A549 (cell line): ENCODE measurements around the gene CFAP99. TPM values are rescaled to one million over a fixed set of nuclear protein-coding genes. Genes with fewer than 3 reads are reported as not detected.

Source experiments
- ATAC-seq, 2 experiments: fragments of 200-7000 bp in 1 of 2; fragments of >200 bp in 1 of 2; cut with Nextera tagmentation in 1 of 2; cut with Tn5 transposase in 1 of 2; 3 replicates each; pipeline versions ENCODE4 v1.8.0 to v1.9.1; 2018 to 2020; ENCODE audit warnings: mild to moderate bottlenecking in 1 of 2, moderate library complexity in 1 of 2
- CTCF ChIA-PET: fragments of 300-600 bp; sonication (Branson Sonifier 250); formaldehyde crosslinking; extraction: SDS; loops from one replicate; lab custom pipeline; 2021; ENCODE audit warnings: antibody characterized with exemption, inconsistent platforms; lab: Yijun Ruan, JAX
- POLR2A ChIA-PET: fragments of 350-600 bp; formaldehyde crosslinking; extraction: SDS; loops from one replicate; lab custom pipeline; 2021; ENCODE audit warnings: antibody characterized with exemption, inconsistent platforms; lab: Yijun Ruan, JAX
- DNase-seq, 2 experiments: peaks; one replicate each; pipeline versions ENCODE4 v3.0.0 to v3.0.0-alpha.2; 2011 to 2016; ENCODE audit warnings: low read depth in 1 of 2, low spot score in 1 of 2
- FAIRE-seq: peaks from 2 replicates; lab custom pipeline; 2011; peaks lifted over from hg19 to GRCh38; lab: Jason Lieb, UNC
- H3K27ac ChIP-seq, 2 experiments: fragments of >200 bp; sonication (Bioruptor Twin); formaldehyde crosslinking; 3 replicates each; pipeline ENCODE4 v1.5.1; 2016 to 2017
- H3K4me1 ChIP-seq: fragments of >200 bp; sonication (Bioruptor Twin); formaldehyde crosslinking; 3 replicates; pipeline ENCODE4 v1.6.1; 2016
- H3K4me2 ChIP-seq: fragments of >200 bp; sonication (Bioruptor Twin); formaldehyde crosslinking; 3 replicates; pipeline ENCODE4 v1.6.1; 2016
- H3K4me3 ChIP-seq: fragments of >200 bp; sonication (Bioruptor Twin); formaldehyde crosslinking; 3 replicates; pipeline ENCODE4 v1.5.1; 2016
- H3K9me3 ChIP-seq: fragments of >200 bp; sonication (Bioruptor Twin); formaldehyde crosslinking; 3 replicates; pipeline ENCODE4 v1.6.1; 2016
- ATOH8 ChIP-seq: fragments of 250-450 bp; sonication (Bioruptor Pico); IDR thresholded peaks from 2 replicates; pipeline ENCODE4 v1.5.0; 2020; ENCODE audit warnings: low read depth, mild to moderate bottlenecking, moderate library complexity
- CTCF ChIP-seq: fragments of >200 bp; sonication (Bioruptor Twin); formaldehyde crosslinking; IDR thresholded peaks from 3 replicates; pipeline ENCODE4 v1.5.1; 2016
- EHMT2 ChIP-seq: fragments of 200-600 bp; sonication (generic); IDR thresholded peaks from 2 replicates; pipeline ENCODE4 v1.6.1; 2016; ENCODE audit warnings: antibody characterized with exemption, low read depth, mild to moderate bottlenecking, moderate library complexity
- ELK1 ChIP-seq: fragments of 150-350 bp; IDR thresholded peaks from 2 replicates; pipeline ENCODE4 v1.6.1; 2014; ENCODE audit warnings: low read depth, mild to moderate bottlenecking, low read length
- EP300 ChIP-seq, 2 experiments: fragments of >200 bp; sonication (Bioruptor Twin); formaldehyde crosslinking; IDR thresholded peaks; 2 replicates in 1 of 2; 3 replicates in 1 of 2; pipeline ENCODE4 v1.6.1; 2016 to 2017
- ESRRA ChIP-seq: fragments of 150-350 bp; IDR thresholded peaks from 2 replicates; pipeline ENCODE4 v1.6.1; 2014; ENCODE audit warnings: mild to moderate bottlenecking, low read length, borderline replicate concordance
- HDAC2 ChIP-seq: fragments of 200-600 bp; sonication (generic); IDR thresholded peaks from 2 replicates; pipeline ENCODE4 v1.6.1; 2016
- HEYL ChIP-seq: fragments of 250-450 bp; sonication (Bioruptor Pico); IDR thresholded peaks from 2 replicates; pipeline ENCODE4 v1.8.0; 2021; ENCODE audit warnings: mild to moderate bottlenecking, moderate library complexity
- HMGXB4 ChIP-seq: fragments of 250-450 bp; sonication (Bioruptor Pico); IDR thresholded peaks from 2 replicates; pipeline ENCODE4 v1.5.0; 2021; ENCODE audit warnings: mild to moderate bottlenecking, moderate library complexity, borderline replicate concordance
- MAX ChIP-seq: IDR thresholded peaks from 2 replicates; pipeline ENCODE4 v1.6.1; 2012
- MAZ ChIP-seq: fragments of 150-350 bp; IDR thresholded peaks from 2 replicates; pipeline ENCODE4 v1.6.1; 2014; ENCODE audit warnings: antibody characterized with exemption, low read depth, low read length, borderline replicate concordance
- NR3C1 ChIP-seq: fragments of >200 bp; sonication (Bioruptor Twin); formaldehyde crosslinking; IDR thresholded peaks from 3 replicates; pipeline ENCODE4 v1.6.1; 2017
- PBX3 ChIP-seq: IDR thresholded peaks from 2 replicates; pipeline ENCODE4 v1.6.1; 2012
- RAD21 ChIP-seq, 2 experiments: fragments of >200 bp in 1 of 2; sonication (Bioruptor Twin) in 1 of 2; formaldehyde crosslinking in 1 of 2; IDR thresholded peaks in 1 of 2; conservative IDR thresholded peaks in 1 of 2; 2 replicates in 1 of 2; 3 replicates in 1 of 2; pipeline ENCODE4 v1.6.1; 2012 to 2018; ENCODE audit warnings: inconsistent platforms in 1 of 2
- RFX5 ChIP-seq: fragments of 450-650 bp; IDR thresholded peaks from 2 replicates; pipeline ENCODE4 v1.7.1; 2014; ENCODE audit warnings: antibody characterized with exemption, mild to moderate bottlenecking, moderate library complexity
- SMC3 ChIP-seq: fragments of >200 bp; sonication (Bioruptor Twin); formaldehyde crosslinking; IDR thresholded peaks from 3 replicates; pipeline ENCODE4 v1.6.1; 2018; ENCODE audit warnings: inconsistent platforms
- SREBF2 ChIP-seq: fragments of 450-650 bp; IDR thresholded peaks from 2 replicates; pipeline ENCODE4 v1.6.1; 2014; ENCODE audit warnings: mild to moderate bottlenecking, moderate library complexity
- TP53 ChIP-seq: fragments of 250-450 bp; sonication (Bioruptor Pico); IDR thresholded peaks from 2 replicates; pipeline ENCODE4 v1.5.0; 2021; ENCODE audit warnings: mild to moderate bottlenecking, moderate library complexity
- WGBS: methylation state at CpG from one replicate; pipeline ENCODE4 v1.1.6; 2017; ENCODE audit errors: missing lambda C conversion rate; 5-methylcytosine and 5-hydroxymethylcytosine counted together
- polyA plus RNA-seq, 4 experiments: library from polyadenylated mRNA; depleted of rRNA in 3 of 4; stranded (reverse); fragments of >200 nt; fragmentation: RNase III in 1 of 4; extraction: RNeasy Plus Mini Kit Qiagen cat#74134 plus additional on column Dnase treatment in 1 of 4; gene quantifications; 2 replicates in 3 of 4; 3 replicates in 1 of 4; pipeline ENCODE4 v1.2.3, GENCODE V29; 2011 to 2017

The CFAP99 gene
- polyA plus RNA-seq, 2 of the 4 experiments (the other 2 are of a cell fraction) = 0.09 TPM; not detected in 1

GRCh38 chr4:2433609-2434350 is 15.0 kb downstream of the CFAP99 start:
- FAIRE-seq = no peak
- no peak for DNase-seq
- Histone ChIP-seq H3K27ac (peak overlapping the region in 1 of 2 experiments; percentile 68; a peak in 3 of 6 replicates), H3K4me2 (no peak overlapping the region), H3K4me3 (no peak overlapping the region), H3K4me1 (peaks cover 8% of the 10 kb centered on the region), H3K9me3 (no peaks in the 10 kb centered on the region)
- ATAC-seq = no peak
- ChIA-PET CTCF (interaction anchor here (0.6 to 1.5 kb wide), 5 partner anchors 11 to 214 kb away, joined by 3 to 5 read pairs (median 3); partner anchors contain the start of gene CFAP99), POLR2A (no interaction called here)
- no peak for TF ChIP-seq TP53
- no peak for TF ChIP-seq HDAC2
- no peak for TF ChIP-seq EP300 (IDR thresholded peaks at IDR 0.05)
- no peak for TF ChIP-seq MAZ
- no peak for TF ChIP-seq ESRRA
- TF ChIP-seq ATOH8 = no peak
- no peak for TF ChIP-seq MAX
- TF ChIP-seq PBX3 = no peak
- TF ChIP-seq RFX5 = no peak
- 83% methylated on average over 24 of the region's 29 CpGs for WGBS

GRCh38 chr4:2434420-2434819 is 15.7 kb downstream of the CFAP99 start:
- ChIA-PET POLR2A (no interaction called here), CTCF (interaction anchor here (0.9 to 1.1 kb wide), 3 partner anchors 15 to 214 kb away, joined by 3 to 5 read pairs (median 3); no protein-coding TSS in a partner anchor)
- no peak overlapping the region; a peak in 1 of 6 replicates for H3K27ac ChIP-seq
- ATAC-seq (no peak), FAIRE-seq (no peak), DNase-seq (no peak)
- no peak overlapping the region for H3K4me3 ChIP-seq
- TF ChIP-seq ELK1 = no peak
- no peak for TF ChIP-seq RFX5
- TF ChIP-seq SREBF2 = no peak
- TF ChIP-seq HMGXB4 (CRISPR knock-in tag) = no peak
- TF ChIP-seq HEYL = no peak
- no peaks in the 10 kb centered on the region for H3K9me3 ChIP-seq
- peaks cover 6% of the 10 kb centered on the region for H3K4me1 ChIP-seq
- 60% methylated on average over 5 of the region's 9 CpGs for WGBS
- H3K4me2 ChIP-seq = no peak overlapping the region

- 34% methylated on average over 10 of the region's 10 CpGs for WGBS
- ChIA-PET CTCF (interaction anchor here (0.9 to 2.1 kb wide), 7 partner anchors 9 to 447 kb away, joined by 3 to 7 read pairs (median 4); no protein-coding TSS in a partner anchor), POLR2A (interaction anchor here (0.8 kb wide), 1 partner anchor 23 kb away, joined by 3 read pairs; no protein-coding TSS in a partner anchor)
- H3K4me2 ChIP-seq = no peak overlapping the region
- ATAC-seq (peak; percentile 84 to 88; a peak in 5 of 6 replicates), DNase-seq (peak in 1 of 2 experiments; percentile 49), FAIRE-seq (no peak)
- H3K27ac ChIP-seq = no peak overlapping the region
- H3K4me3 ChIP-seq = no peak overlapping the region
- H3K9me3 ChIP-seq = no peaks in the 10 kb centered on the region
- H3K4me1 ChIP-seq = no peaks in the 10 kb centered on the region
- TF ChIP-seq CTCF (peak; percentile 19; the same call in 1 of the 3 replicates), EHMT2 (no peak), NR3C1 (no peak), SMC3 (0 out of 3 replicates have a peak, but pooled peaks have one; percentile 22), RAD21 (conservative IDR thresholded peaks at IDR 0.05 in 1 of 2, IDR thresholded peaks at IDR 0.05 in 1 of 2) (peak; percentile 32 to 55; a peak in 4 of 5 replicates)
Observed at GRCh38 chr4:2436301-2436700, 17.5 kb downstream of the CFAP99 start.
